Activated naive CD4-positive, alpha-beta T cell treated with anti-CD3 and anti-CD28 coated beads, Interleukin-2, amount 50 U/mL, for 16 hours (primary cell): ENCODE results near the gene MCM8.
A peak's percentile ranks its signal among the peaks of the same experiment; 100 is the strongest.

Experiments used
- DNase-seq: peaks from one replicate; pipeline ENCODE4 v3.0.0-alpha.2; 2020

Gene MCM8

DNA sequence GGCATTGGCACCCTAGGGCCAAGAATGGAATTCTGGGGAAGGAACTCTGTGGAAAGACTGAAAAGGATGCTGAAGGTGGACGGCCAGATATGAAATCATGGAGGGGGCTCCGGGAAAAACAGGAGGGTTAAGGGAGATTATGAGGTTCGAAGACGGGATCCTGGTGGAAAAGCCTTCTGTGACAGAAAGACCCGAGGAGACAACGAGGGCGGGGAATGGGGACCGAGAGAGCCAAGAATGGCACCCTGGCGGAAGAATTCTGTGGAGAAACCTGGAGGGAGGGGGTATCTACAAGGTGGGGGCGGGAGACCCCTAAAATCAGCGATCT lies 545 bp upstream of the MCM8 start:
- no peak for DNase-seq

DNA sequence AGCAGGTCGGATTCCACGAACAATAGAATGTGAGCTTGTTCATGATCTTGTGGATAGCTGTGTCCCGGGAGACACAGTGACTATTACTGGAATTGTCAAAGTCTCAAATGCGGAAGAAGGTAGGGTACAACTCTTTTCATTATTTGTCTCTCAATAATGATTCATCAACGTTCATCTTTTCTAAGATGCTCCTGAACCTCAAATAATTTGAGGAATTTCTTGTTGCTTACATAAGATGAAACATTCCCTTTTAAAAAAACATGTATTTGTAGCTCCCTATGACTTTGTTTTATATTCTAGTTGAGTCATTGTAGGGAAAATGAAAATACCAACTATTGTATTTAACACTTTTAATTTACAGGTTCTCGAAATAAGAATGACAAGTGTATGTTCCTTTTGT lies 17.0 kb downstream of the MCM8 start:
- no peak for DNase-seq

DNA sequence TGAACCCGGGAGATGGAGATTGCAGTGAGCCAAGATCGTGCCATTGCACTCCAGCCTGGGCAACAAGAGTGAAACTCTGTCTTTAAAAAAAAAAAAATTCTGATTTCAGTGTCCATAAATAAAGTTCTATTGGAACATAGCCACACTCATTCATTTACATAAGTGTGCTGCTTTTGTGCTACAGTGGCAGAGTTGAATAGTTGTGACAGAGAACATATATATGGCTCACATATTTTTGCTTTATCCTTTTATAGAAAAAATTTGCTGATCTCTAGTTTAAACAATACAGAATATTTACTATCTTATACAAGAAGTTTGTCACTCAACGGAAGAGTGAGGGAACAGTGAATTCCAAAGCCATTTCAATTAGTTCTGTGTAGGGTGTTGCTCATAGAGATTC lies 18.0 kb downstream of the MCM8 start:
- DNase-seq = no peak

DNA sequence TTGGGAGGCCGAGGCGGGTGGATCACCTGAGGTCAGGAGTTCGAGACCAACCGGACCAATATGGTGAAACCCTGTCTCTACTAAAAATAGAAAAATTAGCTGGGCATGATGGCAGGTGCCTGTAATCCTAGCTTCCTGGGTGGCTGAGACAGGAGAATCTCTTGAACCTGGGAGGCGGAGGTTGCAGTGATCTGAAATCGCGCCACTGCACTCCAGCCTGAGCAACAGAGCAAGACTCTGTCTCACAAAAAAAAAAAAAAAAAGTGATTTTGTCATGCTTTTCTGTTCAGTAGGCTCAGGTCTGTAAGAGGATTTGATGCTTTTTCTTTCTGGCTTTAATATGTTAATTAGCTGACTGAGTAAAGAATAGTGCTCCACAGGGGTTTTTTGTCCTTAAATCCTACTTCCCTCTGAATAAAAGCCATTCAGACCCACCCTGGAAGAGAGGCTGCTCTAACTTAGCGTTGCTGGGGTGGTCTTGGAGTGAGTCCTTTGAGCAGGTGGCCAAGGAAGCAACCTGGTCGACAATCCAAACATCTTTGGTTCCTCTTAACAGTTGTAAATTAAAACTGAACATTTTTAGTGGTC lies 19.0 kb downstream of the MCM8 start:
- no peak for DNase-seq

DNA sequence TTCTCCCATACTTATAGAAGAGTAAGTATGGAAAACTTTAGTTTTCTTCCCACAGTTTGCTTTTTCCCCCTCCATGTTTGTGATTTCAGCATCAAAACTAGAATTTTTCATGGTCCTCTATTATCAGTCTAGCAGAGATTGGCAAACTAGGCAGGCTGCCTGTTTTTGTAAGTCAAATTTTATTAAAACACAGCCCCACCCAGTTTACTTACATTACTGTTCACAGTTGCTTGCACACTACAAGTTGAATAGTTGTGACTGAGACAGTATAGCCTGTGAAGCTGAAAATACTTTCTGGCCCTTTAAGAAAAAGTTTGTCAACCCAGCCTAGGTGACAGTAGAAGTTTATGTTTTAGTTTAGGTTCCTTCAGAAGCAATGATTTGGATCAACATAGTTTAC lies 19.5 kb downstream of the MCM8 start:
- DNase-seq = no peak

DNA sequence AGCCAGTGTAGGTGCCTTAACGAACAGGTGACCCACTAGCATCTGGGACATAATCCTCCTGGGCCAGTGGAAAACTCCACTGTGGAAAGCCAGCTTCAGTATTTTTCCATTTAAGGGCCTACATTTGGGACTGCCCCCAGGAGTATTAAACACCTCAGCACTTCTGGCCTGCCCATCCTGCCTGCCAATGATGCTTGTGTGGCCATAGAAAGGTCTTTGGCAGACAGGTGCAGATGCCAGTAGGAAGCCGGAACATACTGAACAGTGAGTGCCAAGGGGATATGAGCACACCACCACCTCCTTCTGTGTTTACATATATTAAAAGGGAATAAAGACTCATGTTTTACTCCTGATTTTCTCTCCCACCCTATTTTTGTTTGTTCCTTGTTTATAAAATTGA lies 19.9 kb downstream of the MCM8 start:
- no peak for DNase-seq

DNA sequence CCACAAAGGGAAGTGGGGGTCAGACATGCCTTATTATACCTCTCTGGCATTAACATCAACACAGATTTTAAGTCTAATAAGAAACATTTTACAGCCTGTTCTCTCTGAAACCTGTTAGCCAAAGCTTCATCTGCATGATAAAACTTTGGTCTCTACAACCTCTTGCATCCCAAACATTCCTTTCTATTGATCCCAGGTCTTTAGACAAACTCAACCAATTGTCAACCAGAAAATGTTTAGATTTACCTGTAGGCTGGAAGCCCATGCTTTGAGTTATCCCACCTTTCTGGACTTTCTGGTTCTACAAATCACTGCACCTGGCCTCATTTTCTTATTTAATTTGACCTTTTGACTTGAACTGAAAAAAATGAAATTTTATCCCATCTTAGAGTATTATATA lies 20.8 kb downstream of the MCM8 start:
- DNase-seq = no peak

DNA sequence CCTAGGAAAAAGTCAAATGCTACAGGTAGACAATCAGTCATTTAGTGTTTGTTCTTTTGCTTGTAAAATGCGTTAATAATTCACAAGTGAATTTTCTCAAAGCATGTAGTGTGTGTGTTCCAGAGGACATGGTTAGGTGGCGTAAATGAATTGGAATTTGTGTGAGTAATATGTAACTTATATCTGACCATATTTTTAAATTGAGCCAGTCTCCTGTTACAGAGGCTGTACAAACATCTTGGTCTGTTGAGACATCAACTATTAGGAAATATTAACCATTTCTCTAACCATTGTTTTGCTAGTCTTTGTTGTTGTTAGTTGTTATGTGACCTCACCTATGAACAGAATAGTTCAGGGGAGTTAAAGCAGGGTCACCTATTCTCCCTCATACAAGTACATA lies 22.7 kb downstream of the MCM8 start:
- DNase-seq = no peak

DNA sequence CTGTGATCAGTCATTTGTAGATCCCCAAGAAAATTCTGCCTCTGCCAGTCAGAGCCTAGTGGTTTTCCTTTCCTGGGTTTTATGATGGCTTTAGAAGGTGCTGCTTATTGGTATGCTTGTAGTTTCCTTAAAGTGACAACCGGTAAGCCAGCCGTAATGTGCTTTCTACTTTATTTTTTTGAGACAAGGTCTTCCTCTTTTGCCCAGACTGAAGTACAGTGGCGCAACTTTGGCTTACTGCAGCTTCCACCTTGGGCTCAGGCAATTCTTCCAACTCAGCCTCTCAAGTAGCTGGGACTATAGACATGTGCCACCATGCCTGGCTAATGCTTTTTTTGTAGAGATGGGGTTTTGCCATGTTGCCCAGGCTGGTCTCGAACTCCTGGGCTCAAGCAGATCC lies 23.5 kb downstream of the MCM8 start:
- no peak for DNase-seq

DNA sequence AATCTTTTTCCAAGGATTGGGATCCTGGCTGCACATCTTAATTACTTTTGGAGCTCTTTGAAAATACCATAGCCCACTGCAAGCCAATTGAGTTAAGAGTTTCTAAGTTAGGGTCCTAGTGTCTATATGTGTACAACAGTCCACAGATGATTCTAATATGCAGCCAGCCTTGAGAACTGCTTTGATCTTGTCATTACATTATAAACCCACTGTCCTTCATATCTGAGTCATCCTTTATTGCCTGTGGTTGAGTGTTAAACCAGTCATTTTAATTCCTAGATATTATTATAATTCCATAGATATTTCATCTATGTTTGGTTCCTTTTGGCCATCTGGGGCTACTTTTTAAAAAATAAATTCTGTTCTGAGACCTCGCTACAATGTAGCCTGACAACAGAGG lies 24.1 kb downstream of the MCM8 start:
- DNase-seq = no peak

DNA sequence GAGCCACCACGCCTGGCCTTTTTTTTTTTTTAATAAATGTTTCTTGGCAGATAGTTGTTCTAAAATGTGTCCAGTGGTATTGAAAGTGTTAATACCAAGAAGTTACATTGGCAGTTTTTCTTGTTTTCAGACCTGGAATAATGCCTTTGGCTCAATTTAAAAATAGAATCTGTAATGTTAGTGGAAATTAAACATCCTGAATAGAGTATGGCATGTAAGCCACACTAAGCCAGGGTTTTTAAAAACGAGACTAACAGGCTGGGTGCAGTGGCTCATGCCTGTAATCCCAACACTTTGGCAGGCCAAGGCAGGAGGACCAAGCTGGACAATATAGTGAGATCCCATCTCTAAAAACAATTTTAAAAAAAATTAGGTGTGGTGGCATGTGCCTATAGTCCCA lies 25.3 kb downstream of the MCM8 start:
- no peak for DNase-seq

DNA sequence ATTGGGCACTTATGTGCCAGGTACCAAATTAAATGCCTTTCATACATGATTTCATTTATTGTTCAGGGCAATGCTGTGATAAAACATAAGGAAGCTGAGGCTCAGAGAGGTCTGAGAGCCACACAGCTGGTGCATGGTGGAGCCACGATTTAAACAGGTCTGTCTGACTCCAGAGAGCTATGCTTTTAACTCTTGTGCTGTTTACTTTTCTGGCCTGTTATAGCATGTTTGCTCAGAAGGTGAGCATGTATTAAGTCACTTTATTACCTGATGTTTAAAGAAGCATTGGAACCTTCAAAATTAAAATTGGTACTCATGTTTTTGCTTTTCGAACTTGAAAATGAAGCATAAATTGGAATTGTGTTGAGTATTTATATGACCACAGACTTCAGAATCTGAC lies 26.8 kb downstream of the MCM8 start:
- DNase-seq = no peak

DNA sequence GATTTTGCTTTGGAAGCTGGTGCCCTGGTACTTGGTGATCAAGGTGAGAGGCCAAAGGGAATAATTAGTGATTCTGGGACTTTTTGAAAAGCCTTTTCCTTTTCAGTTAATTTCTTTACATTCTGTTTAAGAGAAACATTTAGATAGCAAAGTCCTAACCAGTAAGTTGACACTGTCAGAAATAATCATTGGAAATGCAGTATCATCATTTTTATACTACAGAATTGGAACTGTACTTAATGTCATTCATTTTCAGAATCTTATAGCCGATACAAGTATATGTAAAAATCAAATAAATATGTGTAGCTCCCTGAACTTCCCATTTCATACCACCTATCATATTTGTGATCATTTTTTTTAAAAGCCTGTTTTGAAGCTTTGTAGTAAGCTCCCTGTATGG lies 27.5 kb downstream of the MCM8 start:
- DNase-seq = no peak

DNA sequence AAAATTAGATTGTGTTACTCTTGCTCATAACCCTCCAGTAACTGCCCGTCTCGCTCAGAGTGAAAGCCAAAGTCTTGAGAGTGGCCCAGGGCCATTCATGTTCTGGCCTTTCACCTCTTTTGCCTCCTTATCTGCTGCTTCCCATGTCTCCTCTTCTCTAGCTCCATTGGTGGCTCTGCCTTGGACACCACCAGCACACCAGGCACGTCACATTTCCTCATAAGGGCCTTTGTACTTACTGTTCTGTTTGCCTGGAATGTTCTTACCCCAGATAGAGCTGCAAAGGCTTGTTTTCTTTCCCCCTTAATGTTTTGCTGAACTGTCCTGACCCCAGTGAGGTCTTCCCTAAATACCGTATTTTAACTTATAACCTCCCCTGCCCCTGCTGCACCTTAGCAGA lies 29.3 kb downstream of the MCM8 start:
- DNase-seq = no peak

DNA sequence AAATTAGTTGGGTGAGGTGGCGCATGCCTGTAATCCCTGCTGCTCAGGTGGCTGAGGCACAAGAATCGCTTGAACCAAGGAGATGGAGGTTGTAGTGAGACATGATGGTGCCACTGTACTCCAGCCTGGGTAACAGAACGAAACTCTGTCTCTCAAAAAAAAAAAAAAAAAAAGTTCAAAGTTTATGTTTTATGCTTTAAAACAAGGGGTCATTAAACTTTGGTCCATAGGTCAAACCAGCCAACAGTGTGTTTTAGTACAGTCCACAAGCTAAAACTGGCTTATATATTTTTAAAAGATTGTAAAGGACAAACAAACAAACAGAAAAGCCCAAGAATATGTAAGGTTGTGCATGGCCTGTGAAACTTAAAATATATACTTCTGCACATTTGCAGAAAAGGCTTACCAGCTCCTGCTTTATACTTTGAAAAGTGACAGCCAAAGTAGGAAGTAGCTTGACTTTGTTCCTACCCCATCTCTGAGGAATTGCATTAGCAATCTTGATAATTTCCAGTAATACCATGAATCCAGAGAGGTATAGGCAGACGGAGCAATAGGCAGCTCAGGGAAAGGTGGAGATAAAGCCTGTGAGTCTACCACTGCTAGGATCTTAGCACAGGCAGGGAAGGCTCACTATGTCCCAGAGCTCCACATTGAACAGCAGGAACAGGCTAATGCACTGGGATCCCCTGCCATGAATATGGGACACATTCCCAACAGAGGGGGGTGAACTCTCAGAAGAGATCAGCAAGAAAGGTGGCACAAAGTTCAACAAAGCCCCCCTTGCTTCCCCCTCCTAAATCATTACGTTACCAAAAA lies 30.5 kb downstream of the MCM8 start:
- no peak for DNase-seq

DNA sequence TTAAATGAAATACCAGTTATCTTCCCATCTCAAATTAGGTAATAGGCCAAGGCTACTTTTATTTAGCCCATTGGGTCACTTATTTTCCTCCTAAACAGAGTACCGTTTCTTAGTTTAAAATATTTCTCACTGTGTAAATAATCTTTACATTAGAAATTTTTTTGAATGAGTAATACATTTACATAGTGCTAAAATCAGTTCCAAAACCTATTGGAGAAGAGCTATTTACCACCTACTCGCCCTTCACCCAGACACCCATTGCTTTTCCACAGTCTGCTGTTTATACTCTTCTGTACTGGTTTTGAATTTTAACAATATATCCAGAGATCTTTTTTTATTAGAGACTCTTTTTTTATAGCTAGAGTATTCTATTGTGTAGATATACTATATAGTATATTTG lies 36.9 kb downstream of the MCM8 start:
- no peak for DNase-seq

DNA sequence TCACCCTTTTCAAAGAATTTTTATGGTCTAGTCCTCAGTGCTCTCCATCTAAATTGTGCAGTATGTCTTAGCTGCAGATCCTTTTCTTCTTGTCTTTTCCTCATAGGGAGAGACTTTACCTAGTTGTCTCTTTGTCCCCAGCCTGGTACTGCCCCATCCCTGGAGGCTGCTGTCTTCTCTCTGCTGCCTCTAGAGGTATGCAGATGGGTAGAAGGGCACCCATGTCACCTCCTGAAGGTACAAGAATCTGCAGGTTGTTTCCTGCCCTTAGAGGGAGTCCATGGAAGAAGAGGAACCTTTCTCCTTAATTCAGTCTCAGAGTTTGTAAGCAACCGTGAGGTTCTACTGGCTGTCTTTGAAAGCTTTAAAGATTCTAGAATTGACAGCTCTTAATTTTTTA lies 39.1 kb downstream of the MCM8 start:
- no peak for DNase-seq

DNA sequence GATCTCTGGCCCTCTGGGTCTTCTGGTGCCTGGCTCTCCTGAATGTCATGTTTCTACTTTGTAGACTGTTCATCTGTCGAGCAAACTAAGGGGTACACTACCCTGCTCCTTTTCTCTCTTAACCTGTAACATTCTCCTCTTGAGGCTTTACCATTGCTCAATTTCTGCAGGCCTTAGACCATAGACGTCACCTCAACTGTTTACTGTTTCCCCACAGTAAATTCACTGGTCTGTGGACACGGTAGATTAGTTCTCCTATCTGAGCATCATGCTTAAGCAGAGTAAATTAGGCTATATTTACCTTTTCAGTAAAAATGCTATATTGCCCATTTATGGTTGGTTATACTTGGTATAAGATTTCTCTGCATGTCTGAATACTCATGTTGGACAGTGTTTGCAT lies 40.5 kb downstream of the MCM8 start:
- DNase-seq = no peak

DNA sequence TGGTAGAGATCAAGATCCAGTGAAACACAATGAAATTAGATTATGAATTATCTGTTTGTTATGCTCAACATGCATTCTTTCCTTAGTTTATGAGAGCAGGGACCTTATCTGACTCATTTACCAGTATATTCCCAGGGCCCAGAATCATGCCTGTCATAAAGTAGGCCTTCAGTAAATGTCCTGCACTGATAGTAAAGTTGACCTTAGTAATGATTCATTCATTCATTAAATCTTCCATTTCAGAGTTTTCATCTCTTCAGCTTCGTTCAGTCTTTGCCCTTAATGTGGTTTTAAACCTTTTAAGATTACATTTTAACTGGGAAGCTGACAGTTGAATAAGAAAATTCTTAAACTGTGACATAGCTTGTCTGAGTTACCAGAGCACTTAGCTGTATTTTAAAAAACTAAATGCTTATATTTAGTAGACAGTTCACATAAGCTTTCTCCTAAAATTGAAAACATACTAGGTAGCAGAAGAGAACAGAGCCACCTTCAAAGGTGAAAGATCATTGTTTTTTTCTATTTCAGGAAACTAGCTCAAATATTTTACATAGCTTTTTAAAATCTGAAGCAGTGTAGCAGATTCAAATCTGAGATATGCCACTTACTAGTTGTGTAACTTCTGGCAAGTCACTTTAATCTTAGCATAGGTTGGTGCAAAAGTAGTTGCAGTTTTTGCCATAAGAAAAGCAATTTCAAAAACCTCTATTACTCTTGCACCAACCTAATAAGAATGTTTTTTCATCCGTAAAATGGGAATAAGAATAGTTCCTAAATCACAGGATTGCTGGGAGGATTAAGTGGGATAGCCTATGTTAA lies 41.4 kb downstream of the MCM8 start:
- no peak for DNase-seq

DNA sequence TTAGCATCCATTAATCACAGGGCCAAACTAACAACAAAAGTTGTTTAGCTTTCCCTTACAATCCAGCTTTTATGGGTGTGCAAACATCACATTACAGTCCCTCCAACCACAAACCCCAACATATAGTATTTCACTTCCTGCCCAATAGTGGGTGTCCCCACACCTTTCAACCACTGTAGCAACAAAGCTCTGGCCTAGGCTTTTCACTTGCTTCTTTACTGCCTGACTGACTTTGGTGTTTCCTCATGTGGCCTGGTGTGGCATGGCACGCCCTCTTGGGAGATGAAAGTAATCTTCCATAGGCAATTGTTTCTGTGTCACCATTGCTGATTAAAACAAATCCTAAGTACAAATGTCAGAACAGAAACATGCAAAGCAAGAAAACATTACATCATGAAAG lies 46.3 kb downstream of the MCM8 start:
- DNase-seq = peak; percentile 13

DNA sequence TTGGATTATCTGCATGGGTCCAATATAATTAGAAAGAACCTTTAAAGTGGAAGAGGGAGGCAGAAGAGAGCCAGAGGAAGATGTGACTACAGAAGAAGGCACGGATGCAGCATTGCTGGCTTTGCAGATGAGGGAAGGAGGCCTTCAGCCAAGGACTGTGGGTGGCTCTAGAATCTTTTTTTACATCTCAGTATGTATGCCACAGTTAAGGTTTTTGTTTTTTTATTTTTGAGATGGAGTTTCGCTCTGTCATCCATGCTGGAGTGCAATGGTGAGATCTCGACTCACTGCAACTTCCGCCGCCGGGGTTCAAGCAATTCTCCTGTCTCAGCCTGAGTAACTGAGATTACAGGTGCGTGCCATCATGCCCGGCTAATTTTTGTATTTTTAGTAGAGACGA lies 49.3 kb downstream of the MCM8 start:
- no peak for DNase-seq

DNA sequence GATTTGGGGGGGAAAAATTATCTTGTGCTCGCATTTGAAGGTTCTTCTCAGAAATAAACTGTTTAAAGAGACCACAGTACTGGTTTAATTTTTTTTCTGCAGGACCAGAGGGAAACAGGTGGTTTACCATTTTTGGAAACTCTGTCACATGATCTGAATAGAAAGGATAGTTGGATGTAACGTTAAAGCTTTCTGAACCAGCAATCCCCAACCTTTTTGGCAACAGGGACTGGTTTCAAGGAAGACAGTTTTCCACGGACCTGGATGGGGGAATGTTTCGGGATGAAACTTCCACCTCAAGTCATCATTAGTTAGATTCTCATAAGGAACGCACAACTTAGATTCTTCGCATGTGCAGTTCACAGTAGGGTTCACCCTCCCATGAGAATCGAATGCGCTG lies 50.4 kb downstream of the MCM8 start:
- DNase-seq = no peak

DNA sequence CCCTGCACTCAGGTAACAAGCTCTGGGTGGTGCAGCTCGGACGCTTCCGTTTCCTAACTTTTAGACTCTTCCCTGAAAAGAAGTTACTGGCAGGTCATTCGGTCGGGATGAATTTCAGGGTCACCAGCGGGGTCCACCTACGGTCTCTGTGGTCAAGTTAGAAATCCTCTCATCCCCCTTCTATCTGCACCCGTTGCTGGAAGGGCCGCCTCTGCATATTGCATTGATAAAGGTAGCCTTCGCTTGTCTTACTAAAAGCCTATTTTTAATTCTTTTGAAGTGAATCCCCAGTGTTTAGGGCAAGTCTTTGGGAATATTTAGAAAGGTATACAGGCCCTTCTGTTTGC lies 56.1 kb downstream of the MCM8 start:
- DNase-seq = no peak

DNA sequence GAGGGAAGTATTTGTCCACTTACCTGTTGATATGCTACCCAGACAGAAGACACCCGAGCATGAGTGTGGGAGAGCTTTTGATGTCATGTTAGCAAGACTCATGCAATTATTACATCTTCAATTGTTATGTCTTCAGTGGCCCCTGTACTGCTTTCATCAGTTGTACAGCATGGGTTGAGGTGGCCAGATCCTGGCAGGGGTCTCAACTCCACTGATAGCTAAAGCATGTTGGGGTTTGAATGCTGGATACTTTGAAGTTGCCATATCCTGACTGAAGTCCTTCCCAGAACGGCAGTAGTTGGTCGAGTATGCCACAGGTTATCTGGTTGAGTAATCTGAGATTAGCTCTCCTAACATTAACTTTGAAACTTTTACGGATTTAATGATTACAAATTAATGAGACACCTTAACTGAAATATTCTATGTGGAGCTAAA lies 56.7 kb downstream of the MCM8 start:
- DNase-seq = no peak
